ENCODE results near the gene G0S2. TPM values are rescaled to one million over a fixed set of nuclear protein-coding genes. Genes with fewer than 3 reads are reported as not detected.

Gene G0S2
- total and polyA plus RNA-seq, 4 donors: 9.6 to 347 (median 166) TPM

DNA sequence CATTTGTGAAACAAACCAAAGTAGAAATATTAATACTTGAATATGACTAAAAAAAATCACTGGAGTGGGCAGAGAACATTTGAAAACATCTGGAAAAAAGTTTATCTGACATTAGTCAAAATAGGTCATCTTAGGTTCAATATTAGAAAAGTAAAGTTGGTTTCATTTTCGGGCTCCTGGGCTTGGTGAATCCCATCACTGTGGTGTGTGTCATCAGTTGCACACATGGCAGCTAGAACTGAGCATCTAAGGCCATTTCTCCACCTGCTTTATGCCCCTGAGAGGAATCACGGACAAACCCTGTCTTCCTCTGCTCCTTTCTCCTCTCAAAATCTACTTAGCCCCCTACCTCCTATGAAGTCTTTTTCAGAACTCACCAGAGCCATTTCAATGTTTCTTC, 34.9 kb downstream of the G0S2 start:
- Histone ChIP-seq H3K27me3 (ENCODE audit: control insufficient read depth in 4 of 4, insufficient read depth in 4 of 4, low read length in 3 of 4) (no peaks in the 10 kb centered on the region), H3K4me1 (ENCODE audit: control insufficient read depth in 4 of 4, insufficient read depth in 4 of 4, low read length in 3 of 4) (peaks cover 0 to 40% (median 27%) of the 10 kb centered on the region in 4 donors), H3K36me3 (ENCODE audit: control insufficient read depth in 4 of 4, insufficient read depth in 3 of 4, low read depth in 1 of 4, low read length in 3 of 4) (peaks cover 0 to 33% (median 15%) of the 10 kb centered on the region in 4 donors), H3K4me3 (ENCODE audit: low read depth in 1 of 3, low read length in 3 of 3) (no peak overlapping the region), H3K27ac (ENCODE audit: low read depth in 1 of 2, low read length in 2 of 2) (no peak overlapping the region), H3K9ac (ENCODE audit: low read depth in 1 of 2, low read length in 2 of 2) (no peak overlapping the region), H3K9me3 (ENCODE audit: control insufficient read depth in 4 of 4, low read length in 3 of 4) (no peaks in the 10 kb centered on the region)
- 68% methylated on average over 2 of the region's 2 CpGs for WGBS
- DNase-seq (ENCODE audit: low spot score): no peak
- TF ChIP-seq YY1 (IDR thresholded peaks at IDR 0.05) (no peak), FOXA2 (IDR thresholded peaks at IDR 0.05) (no peak), GABPA (IDR thresholded peaks at IDR 0.05 in 1 of 2, conservative IDR thresholded peaks at IDR 0.05 in 1 of 2) (no peak)
- TF ChIP-seq, protein P1, sequence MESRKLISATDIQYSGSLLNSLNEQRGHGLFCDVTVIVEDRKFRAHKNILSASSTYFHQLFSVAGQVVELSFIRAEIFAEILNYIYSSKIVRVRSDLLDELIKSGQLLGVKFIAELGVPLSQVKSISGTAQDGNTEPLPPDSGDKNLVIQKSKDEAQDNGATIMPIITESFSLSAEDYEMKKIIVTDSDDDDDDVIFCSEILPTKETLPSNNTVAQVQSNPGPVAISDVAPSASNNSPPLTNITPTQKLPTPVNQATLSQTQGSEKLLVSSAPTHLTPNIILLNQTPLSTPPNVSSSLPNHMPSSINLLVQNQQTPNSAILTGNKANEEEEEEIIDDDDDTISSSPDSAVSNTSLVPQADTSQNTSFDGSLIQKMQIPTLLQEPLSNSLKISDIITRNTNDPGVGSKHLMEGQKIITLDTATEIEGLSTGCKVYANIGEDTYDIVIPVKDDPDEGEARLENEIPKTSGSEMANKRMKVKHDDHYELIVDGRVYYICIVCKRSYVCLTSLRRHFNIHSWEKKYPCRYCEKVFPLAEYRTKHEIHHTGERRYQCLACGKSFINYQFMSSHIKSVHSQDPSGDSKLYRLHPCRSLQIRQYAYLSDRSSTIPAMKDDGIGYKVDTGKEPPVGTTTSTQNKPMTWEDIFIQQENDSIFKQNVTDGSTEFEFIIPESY (IDR thresholded peaks at IDR 0.05): no peak

DNA sequence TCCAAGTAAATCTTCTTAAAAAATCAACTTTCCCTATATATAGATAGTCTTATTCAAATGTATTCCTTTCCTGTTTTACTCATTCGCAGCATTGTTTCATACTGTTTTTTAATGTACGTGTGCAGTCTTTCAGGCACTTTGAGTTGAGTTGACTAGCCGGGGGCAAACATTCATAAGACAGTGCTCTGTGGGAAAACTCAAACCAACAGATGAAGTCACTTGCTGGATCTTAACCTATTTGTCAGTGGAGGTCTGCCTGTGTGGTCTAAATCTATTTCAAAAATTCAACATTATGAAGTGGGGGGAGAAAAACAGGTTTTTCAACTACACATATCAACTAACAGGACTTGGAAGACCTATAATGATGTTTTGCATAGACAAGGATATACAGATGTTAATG, 35.6 kb downstream of the G0S2 start:
- no peak for TF ChIP-seq FOXA2 (IDR thresholded peaks at IDR 0.05)
- no peak for TF ChIP-seq RAD21 (IDR thresholded peaks at IDR 0.05)
- TF ChIP-seq, protein P2, sequence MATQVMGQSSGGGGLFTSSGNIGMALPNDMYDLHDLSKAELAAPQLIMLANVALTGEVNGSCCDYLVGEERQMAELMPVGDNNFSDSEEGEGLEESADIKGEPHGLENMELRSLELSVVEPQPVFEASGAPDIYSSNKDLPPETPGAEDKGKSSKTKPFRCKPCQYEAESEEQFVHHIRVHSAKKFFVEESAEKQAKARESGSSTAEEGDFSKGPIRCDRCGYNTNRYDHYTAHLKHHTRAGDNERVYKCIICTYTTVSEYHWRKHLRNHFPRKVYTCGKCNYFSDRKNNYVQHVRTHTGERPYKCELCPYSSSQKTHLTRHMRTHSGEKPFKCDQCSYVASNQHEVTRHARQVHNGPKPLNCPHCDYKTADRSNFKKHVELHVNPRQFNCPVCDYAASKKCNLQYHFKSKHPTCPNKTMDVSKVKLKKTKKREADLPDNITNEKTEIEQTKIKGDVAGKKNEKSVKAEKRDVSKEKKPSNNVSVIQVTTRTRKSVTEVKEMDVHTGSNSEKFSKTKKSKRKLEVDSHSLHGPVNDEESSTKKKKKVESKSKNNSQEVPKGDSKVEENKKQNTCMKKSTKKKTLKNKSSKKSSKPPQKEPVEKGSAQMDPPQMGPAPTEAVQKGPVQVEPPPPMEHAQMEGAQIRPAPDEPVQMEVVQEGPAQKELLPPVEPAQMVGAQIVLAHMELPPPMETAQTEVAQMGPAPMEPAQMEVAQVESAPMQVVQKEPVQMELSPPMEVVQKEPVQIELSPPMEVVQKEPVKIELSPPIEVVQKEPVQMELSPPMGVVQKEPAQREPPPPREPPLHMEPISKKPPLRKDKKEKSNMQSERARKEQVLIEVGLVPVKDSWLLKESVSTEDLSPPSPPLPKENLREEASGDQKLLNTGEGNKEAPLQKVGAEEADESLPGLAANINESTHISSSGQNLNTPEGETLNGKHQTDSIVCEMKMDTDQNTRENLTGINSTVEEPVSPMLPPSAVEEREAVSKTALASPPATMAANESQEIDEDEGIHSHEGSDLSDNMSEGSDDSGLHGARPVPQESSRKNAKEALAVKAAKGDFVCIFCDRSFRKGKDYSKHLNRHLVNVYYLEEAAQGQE (IDR thresholded peaks at IDR 0.05): no peak
- no peak for TF ChIP-seq GABPA (IDR thresholded peaks at IDR 0.05 in 1 of 2, conservative IDR thresholded peaks at IDR 0.05 in 1 of 2)
- TF ChIP-seq JUND (IDR thresholded peaks at IDR 0.05): no peak
- TF ChIP-seq NR2F2 (IDR thresholded peaks at IDR 0.05): no peak
- TF ChIP-seq, protein P3, sequence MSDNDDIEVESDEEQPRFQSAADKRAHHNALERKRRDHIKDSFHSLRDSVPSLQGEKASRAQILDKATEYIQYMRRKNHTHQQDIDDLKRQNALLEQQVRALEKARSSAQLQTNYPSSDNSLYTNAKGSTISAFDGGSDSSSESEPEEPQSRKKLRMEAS (IDR thresholded peaks at IDR 0.05): no peak
- TF ChIP-seq YY1 (IDR thresholded peaks at IDR 0.05): no peak
- TF ChIP-seq HNF4G (IDR thresholded peaks at IDR 0.05): no peak
- no peak for TF ChIP-seq FOXA1 (IDR thresholded peaks at IDR 0.05)
- TF ChIP-seq, protein P1 (IDR thresholded peaks at IDR 0.05): no peak
- TF ChIP-seq RXRA (IDR thresholded peaks at IDR 0.05): no peak
- Histone ChIP-seq H3K27ac (ENCODE audit: low read depth in 1 of 2, low read length in 2 of 2) (no peak overlapping the region), H3K27me3 (ENCODE audit: control insufficient read depth in 4 of 4, insufficient read depth in 4 of 4, low read length in 3 of 4) (no peaks in the 10 kb centered on the region), H3K4me3 (ENCODE audit: low read depth in 1 of 3, low read length in 3 of 3) (no peak overlapping the region), H3K4me1 (ENCODE audit: control insufficient read depth in 4 of 4, insufficient read depth in 4 of 4, low read length in 3 of 4) (peaks cover 0 to 37% (median 27%) of the 10 kb centered on the region in 4 donors), H3K9ac (ENCODE audit: low read depth in 1 of 2, low read length in 2 of 2) (no peak overlapping the region), H3K9me3 (ENCODE audit: control insufficient read depth in 4 of 4, low read length in 3 of 4) (no peaks in the 10 kb centered on the region), H3K36me3 (ENCODE audit: control insufficient read depth in 4 of 4, insufficient read depth in 3 of 4, low read depth in 1 of 4, low read length in 3 of 4) (peaks cover 0 to 33% (median 15%) of the 10 kb centered on the region in 4 donors)
- DNase-seq (ENCODE audit: low spot score): no peak
- WGBS: 93% methylated on average over 3 of the region's 3 CpGs
